K562 (cell line): ENCODE data around the gene EFHD2.

Source experiments
- CREB3 ChIP-seq: fragments of 450-650 bp; conservative IDR thresholded peaks from 2 replicates; pipeline ENCODE4 v1.6.1; 2016; ENCODE audit warnings: missing genetic modification characterization, low read depth, mild to moderate bottlenecking, missing compliant biosample characterization, moderate library complexity
- ETS1 ChIP-seq: conservative IDR thresholded peaks from 2 replicates; pipeline ENCODE4 v1.6.1; 2011; ENCODE audit warnings: low read depth, mild to moderate bottlenecking, low read length; ENCODE audit not compliant: control insufficient read depth
- ETV6 ChIP-seq, 3 experiments: fragments of 150-350 bp in 1 of 3; sonication (generic) in 1 of 3; formaldehyde crosslinking in 1 of 3; IDR thresholded peaks; 2 replicates each; pipeline versions ENCODE4 v1.6.1 to v1.8.0; 2014 to 2022; ENCODE audit warnings: borderline replicate concordance in 2 of 3, low read depth in 2 of 3, antibody characterized with exemption in 1 of 3, low read length in 1 of 3, mild to moderate bottlenecking in 1 of 3, missing genetic modification reagents in 1 of 3
- GABPB1 ChIP-seq: sonication (generic); formaldehyde crosslinking; IDR thresholded peaks from 2 replicates; pipeline ENCODE4 v1.8.0; 2022; ENCODE audit warnings: mild to moderate bottlenecking, missing genetic modification reagents
- GMEB1 ChIP-seq: fragments of 250-450 bp; sonication (Bioruptor Pico); IDR thresholded peaks from 2 replicates; pipeline ENCODE4 v1.4.0; 2020; ENCODE audit warnings: mild to moderate bottlenecking
- KLF1 ChIP-seq: fragments of 450-650 bp; IDR thresholded peaks from 2 replicates; pipeline ENCODE4 v1.6.1; 2016; ENCODE audit warnings: missing genetic modification characterization, missing compliant biosample characterization
- MIER1 ChIP-seq: fragments of 450-650 bp; IDR thresholded peaks from 2 replicates; pipeline ENCODE4 v1.6.1; 2016; ENCODE audit warnings: antibody characterized with exemption, mild to moderate bottlenecking, low read depth
- PREB ChIP-seq: sonication (generic); formaldehyde crosslinking; IDR thresholded peaks from 2 replicates; pipeline ENCODE4 v1.8.1; 2023; ENCODE audit warnings: mild to moderate bottlenecking, missing genetic modification reagents
- ZFP36 ChIP-seq: fragments of 150-350 bp; IDR thresholded peaks from 2 replicates; pipeline ENCODE4 v1.6.1; 2018; ENCODE audit warnings: low read length, low read depth; ENCODE audit not compliant: partially characterized antibody
- ZNF174 ChIP-seq: fragments of 250-450 bp; sonication (Bioruptor Pico); IDR thresholded peaks from 2 replicates; pipeline ENCODE4 v1.4.0; 2020; ENCODE audit warnings: mild to moderate bottlenecking
- ZNF280B ChIP-seq: fragments of 250-450 bp; sonication (Bioruptor Pico); IDR thresholded peaks from 2 replicates; pipeline ENCODE4 v1.5.1; 2021; ENCODE audit warnings: mild to moderate bottlenecking
- TF ChIP-seq, protein P1 (sequence below), 3 experiments: IDR thresholded peaks in 2 of 3; conservative IDR thresholded peaks in 1 of 3; 2 replicates each; pipeline ENCODE4 v1.5.1; 2011 to 2012; ENCODE audit warnings: low read length in 3 of 3, mild to moderate bottlenecking in 3 of 3, control low read depth in 2 of 3, improper control_type of control experiment in 1 of 3, inconsistent platforms in 1 of 3, low read depth in 1 of 3, mixed read lengths in 1 of 3, moderate library complexity in 1 of 3; ENCODE audit not compliant: insufficient read depth in 2 of 3
- TF ChIP-seq, protein P2 (sequence below): sonication (generic); formaldehyde crosslinking; IDR thresholded peaks from 2 replicates; pipeline ENCODE4 v1.8.1; 2023; ENCODE audit warnings: mild to moderate bottlenecking, missing genetic modification reagents

DNA sequence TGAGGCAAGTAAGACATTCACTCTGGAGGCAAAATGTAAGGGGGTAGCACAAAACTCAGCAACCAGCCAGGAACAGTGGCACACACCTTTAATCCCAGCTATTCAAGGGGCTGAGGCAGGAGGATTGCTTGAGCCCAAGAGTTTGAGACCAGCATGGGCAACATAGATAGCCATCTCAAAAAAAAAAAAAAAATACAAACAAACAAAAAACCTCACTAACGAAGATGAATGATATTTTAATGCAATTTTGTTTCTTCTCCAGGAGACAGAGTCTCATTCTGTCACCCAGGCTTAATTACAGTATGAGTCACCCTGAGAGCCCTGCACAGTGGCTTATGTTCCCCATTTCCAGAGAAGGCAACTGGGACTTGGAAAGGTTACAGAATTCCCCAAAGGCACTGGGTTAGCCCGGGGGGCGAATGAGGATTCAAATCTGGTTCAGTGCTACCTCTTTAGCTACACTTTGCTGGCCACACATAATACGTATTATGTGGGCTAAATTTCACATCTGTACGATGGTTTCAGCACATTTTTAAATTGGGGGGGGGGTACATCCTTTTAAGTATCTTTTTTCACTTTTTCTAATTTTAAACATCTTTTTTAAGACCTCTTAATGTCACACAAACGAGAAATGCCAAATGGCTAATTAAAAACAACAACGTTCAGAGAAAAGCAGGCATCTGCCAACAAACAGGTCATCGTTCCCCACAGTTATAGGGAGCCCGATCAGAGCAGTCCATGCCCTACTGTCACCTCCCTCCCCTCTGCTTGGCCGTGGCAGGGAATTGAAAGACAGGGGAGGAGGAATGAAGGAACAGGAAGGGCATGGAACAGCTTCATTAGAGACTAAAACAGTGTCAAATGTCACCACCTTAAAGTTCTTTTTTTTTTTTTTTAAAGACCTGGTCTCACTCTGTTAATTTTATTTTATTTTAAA lies 50.4 kb downstream of the EFHD2 start:
- TF ChIP-seq, protein P1, sequence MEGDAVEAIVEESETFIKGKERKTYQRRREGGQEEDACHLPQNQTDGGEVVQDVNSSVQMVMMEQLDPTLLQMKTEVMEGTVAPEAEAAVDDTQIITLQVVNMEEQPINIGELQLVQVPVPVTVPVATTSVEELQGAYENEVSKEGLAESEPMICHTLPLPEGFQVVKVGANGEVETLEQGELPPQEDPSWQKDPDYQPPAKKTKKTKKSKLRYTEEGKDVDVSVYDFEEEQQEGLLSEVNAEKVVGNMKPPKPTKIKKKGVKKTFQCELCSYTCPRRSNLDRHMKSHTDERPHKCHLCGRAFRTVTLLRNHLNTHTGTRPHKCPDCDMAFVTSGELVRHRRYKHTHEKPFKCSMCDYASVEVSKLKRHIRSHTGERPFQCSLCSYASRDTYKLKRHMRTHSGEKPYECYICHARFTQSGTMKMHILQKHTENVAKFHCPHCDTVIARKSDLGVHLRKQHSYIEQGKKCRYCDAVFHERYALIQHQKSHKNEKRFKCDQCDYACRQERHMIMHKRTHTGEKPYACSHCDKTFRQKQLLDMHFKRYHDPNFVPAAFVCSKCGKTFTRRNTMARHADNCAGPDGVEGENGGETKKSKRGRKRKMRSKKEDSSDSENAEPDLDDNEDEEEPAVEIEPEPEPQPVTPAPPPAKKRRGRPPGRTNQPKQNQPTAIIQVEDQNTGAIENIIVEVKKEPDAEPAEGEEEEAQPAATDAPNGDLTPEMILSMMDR (IDR thresholded peaks at IDR 0.05 in 2 of 3, conservative IDR thresholded peaks at IDR 0.05 in 1 of 3; ENCODE audit: insufficient read depth in 2 of 3, low read depth in 1 of 3, low read length in 3 of 3) = no peak
- TF ChIP-seq GABPB1 (CRISPR knock-in tag) = no peak
- TF ChIP-seq ETS1 = no peak
- no peak for TF ChIP-seq MIER1
- no peak for TF ChIP-seq GMEB1 (CRISPR knock-in tag)
- TF ChIP-seq PREB (CRISPR knock-in tag) = no peak
- no peak for TF ChIP-seq ZNF174 (CRISPR knock-in tag)
- TF ChIP-seq ETV6 (IDR thresholded peaks at IDR 0.05; ENCODE audit: borderline replicate concordance in 1 of 2, low read depth in 2 of 2, low read length in 1 of 2) = no peak
- TF ChIP-seq ETV6 (CRISPR knock-in tag; IDR thresholded peaks at IDR 0.05; ENCODE audit: borderline replicate concordance) = no peak
- TF ChIP-seq KLF1 (tag) = no peak
- no peak for TF ChIP-seq ZFP36
- TF ChIP-seq ZNF280B = no peak
- TF ChIP-seq CREB3 (tag) = no peak
- TF ChIP-seq, protein P2, sequence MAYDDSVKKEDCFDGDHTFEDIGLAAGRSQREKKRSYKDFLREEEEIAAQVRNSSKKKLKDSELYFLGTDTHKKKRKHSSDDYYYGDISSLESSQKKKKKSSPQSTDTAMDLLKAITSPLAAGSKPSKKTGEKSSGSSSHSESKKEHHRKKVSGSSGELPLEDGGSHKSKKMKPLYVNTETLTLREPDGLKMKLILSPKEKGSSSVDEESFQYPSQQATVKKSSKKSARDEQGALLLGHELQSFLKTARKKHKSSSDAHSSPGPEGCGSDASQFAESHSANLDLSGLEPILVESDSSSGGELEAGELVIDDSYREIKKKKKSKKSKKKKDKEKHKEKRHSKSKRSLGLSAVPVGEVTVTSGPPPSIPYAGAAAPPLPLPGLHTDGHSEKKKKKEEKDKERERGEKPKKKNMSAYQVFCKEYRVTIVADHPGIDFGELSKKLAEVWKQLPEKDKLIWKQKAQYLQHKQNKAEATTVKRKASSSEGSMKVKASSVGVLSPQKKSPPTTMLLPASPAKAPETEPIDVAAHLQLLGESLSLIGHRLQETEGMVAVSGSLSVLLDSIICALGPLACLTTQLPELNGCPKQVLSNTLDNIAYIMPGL (CRISPR knock-in tag) = no peak
